ENCODE measurements around the gene NDUFS6. TPM values are rescaled to one million over a fixed set of nuclear protein-coding genes. Genes with fewer than 3 reads are reported as not detected.
A peak's percentile ranks its signal among the peaks of the same experiment; 100 is the strongest.

NDUFS6 gene
- total RNA-seq, 1 donor from 2014 or later = 37.8 TPM

DNA sequence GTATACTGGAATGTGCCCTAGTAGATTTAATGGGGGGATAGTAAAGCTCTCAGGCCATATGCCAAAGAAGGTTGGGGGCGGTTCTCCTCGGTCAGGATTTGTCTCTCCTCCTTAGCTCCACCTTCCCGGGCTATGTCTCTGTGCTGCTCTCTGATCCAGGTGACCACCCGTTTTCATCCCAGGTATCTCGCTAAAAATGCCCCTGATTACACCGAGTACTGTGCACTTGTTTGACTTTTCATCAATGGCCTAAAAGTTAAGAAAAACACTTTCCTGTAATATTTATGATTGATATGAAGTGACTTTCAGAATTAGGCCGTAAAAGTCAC lies 724 bp downstream of the NDUFS6 start:
- H3K27ac Mint-ChIP-seq = peak overlapping the region; percentile 93
- peak overlapping the region; percentile 90 for H3K4me3 Mint-ChIP-seq
- H3K27me3 Mint-ChIP-seq = no peaks in the 10 kb centered on the region
- H3K4me1 Mint-ChIP-seq = peaks cover 34% of the 10 kb centered on the region
- no peaks in the 10 kb centered on the region for H3K9me3 Mint-ChIP-seq
- DNase-seq = no peak
- intact Hi-C loops (cut with micrococcal nuclease) = loop anchor here (1.0 to 5.0 kb wide), 2 partner anchors 9 to 40 kb away; no protein-coding TSS in a partner anchor
- H3K36me3 Mint-ChIP-seq (ENCODE audit: low read depth) = peaks cover 62% of the 10 kb centered on the region

DNA sequence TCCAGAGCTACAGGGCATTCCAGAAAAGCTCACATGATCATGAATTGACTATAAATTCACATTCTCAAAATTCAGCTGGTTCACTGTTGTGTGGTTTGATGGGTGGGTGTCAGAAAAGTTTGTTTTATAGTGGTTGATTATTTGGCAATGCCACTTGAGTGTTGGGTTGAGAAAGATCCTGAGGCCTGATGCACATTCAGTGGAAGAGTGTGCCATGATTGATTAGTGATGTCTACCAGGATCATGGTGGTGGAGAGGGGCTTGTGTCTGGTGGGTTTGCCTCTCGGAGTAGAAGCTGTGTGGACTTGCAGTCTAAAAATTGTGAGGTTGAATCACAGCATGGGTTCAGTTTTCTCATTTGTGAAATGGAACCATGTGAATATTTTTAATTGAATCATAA lies 2.0 kb downstream of the NDUFS6 start:
- Mint-ChIP-seq H3K36me3 (ENCODE audit: low read depth) (peaks cover 62% of the 10 kb centered on the region), H3K27ac (peak overlapping the region; percentile 58), H3K4me3 (peak overlapping the region; percentile 90), H3K27me3 (no peaks in the 10 kb centered on the region), H3K9me3 (no peaks in the 10 kb centered on the region), H3K4me1 (peaks cover 32% of the 10 kb centered on the region)
- intact Hi-C loops (cut with micrococcal nuclease) = loop anchor here (5.0 kb wide), 1 partner anchor 41 kb away; no protein-coding TSS in a partner anchor
- DNase-seq = no peak

DNA sequence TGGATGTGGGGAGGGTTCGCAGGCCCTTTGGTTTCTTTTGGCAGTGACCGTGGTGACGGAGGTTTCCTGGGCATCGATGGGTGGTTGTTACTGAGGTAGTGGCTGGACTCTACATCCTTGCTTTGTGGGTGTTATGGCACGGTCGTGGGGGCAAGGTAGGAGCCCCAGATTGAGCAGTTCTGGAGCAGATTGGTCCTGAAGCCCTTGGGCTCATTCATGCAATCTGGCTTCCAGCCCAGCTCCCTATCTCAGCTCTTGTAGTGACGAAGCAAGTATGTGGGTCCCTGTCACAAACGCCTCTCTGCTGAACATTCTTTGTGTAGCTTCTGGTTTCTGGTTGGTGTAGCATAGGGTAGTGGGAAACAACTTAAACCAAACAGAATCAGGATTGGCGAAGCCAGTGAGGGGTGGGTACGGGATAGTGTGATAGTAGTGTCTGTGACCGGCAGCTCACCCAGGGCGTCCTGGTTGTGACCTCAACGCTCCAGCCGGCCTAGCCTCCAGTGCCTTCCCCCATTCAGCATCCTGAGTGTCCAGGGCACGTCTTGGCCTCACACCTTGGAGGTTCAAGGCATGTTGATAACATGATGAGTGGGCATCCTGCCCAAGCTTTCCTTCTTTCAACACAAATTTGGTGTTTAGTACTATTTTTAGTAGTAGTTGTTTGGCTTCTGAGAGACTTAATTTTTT lies 2.9 kb downstream of the NDUFS6 start:
- Mint-ChIP-seq H3K4me1 (peaks cover 33% of the 10 kb centered on the region), H3K36me3 (ENCODE audit: low read depth) (peaks cover 56% of the 10 kb centered on the region), H3K4me3 (peak overlapping the region; percentile 9), H3K9me3 (no peaks in the 10 kb centered on the region), H3K27me3 (no peaks in the 10 kb centered on the region), H3K27ac (no peak overlapping the region)
- no peak for DNase-seq
- intact Hi-C loops (cut with micrococcal nuclease) = loop anchor here (5.0 kb wide), 1 partner anchor 42 kb away; no protein-coding TSS in a partner anchor

GRCh38 chr5:1805326-1805725 lies 4.1 kb downstream of the NDUFS6 start:
- intact Hi-C loops (cut with micrococcal nuclease) = no loop called here
- H3K27ac Mint-ChIP-seq = no peak overlapping the region
- no peak for DNase-seq
- H3K27me3 Mint-ChIP-seq = no peaks in the 10 kb centered on the region
- H3K9me3 Mint-ChIP-seq = no peaks in the 10 kb centered on the region
- H3K4me3 Mint-ChIP-seq = no peak overlapping the region
- H3K4me1 Mint-ChIP-seq = peaks cover 34% of the 10 kb centered on the region
- H3K36me3 Mint-ChIP-seq (ENCODE audit: low read depth) = peaks cover 58% of the 10 kb centered on the region

DNA sequence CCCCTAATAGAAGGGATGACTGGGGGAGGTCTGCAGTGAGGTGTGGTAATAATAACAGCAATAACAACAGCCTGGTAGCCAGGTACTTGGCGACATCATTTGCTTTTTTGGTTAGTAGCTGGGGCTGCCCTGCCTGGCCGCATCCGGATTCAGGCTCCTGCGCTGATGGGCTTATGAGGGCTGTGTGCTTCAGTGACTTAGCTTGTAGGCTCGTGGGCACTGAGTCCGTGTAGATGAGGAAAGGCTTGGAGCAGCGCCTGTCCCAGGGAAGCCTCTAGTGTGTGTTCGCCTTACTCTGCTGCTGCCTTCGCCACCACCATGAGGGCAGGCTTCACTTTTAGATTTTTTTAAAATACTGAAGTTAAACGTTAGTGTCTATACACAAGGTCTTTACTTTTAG lies 4.5 kb downstream of the NDUFS6 start:
- intact Hi-C loops (cut with micrococcal nuclease) = no loop called here
- no peak overlapping the region for H3K27ac Mint-ChIP-seq
- H3K9me3 Mint-ChIP-seq = no peaks in the 10 kb centered on the region
- DNase-seq = no peak
- H3K4me3 Mint-ChIP-seq = no peak overlapping the region
- H3K4me1 Mint-ChIP-seq = peaks cover 31% of the 10 kb centered on the region
- H3K27me3 Mint-ChIP-seq = no peaks in the 10 kb centered on the region
- H3K36me3 Mint-ChIP-seq (ENCODE audit: low read depth) = peaks cover 60% of the 10 kb centered on the region

DNA sequence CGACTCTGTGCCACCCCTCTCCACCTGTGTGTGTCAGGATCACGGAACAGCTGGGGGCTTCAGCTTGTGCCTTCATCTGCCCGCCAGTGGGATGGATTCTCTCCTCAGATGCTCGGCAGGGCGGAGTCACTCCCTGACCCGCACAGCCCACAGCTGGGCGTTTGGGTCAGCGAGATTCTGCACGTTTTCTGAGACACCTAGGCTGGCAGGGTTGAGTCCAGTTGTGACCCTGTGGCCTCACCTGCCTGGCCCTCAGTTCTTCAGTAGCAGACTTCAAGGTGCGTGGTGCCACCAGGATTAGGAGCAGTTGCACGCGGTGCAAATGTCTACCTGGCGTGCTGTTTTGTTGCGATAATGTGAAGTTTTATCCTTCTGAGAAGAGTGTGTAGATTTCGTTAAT lies 5.0 kb downstream of the NDUFS6 start:
- no peak overlapping the region for H3K27ac Mint-ChIP-seq
- H3K9me3 Mint-ChIP-seq = no peaks in the 10 kb centered on the region
- DNase-seq = no peak
- H3K27me3 Mint-ChIP-seq = no peaks in the 10 kb centered on the region
- H3K4me3 Mint-ChIP-seq = no peak overlapping the region
- H3K36me3 Mint-ChIP-seq (ENCODE audit: low read depth) = peaks cover 63% of the 10 kb centered on the region
- intact Hi-C loops (cut with micrococcal nuclease) = no loop called here
- H3K4me1 Mint-ChIP-seq = peaks cover 31% of the 10 kb centered on the region

DNA sequence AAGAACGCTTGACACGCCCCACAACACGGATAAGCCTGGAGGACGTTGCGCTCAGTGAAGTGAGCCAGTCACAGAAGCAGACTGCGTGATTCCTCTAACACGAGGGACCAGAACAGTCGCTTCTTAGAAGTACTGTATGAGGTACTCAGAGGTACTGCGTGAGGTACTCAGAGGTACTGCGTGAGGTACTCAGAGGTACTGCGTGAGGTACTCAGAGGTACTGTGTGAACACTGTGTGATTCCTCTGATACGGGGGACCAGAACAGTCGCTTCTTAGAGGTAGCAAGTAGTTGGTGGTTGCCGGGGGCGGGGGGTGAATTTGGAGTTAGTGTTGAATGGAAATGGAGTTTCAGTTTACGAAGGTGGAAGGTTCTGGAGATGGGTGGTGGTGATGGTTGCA lies 5.8 kb downstream of the NDUFS6 start:
- intact Hi-C loops (cut with micrococcal nuclease) = no loop called here
- no peak for DNase-seq
- Mint-ChIP-seq H3K27me3 (no peaks in the 10 kb centered on the region), H3K9me3 (no peaks in the 10 kb centered on the region), H3K4me1 (peaks cover 30% of the 10 kb centered on the region), H3K27ac (no peak overlapping the region), H3K36me3 (ENCODE audit: low read depth) (peaks cover 69% of the 10 kb centered on the region), H3K4me3 (no peak overlapping the region)

DNA sequence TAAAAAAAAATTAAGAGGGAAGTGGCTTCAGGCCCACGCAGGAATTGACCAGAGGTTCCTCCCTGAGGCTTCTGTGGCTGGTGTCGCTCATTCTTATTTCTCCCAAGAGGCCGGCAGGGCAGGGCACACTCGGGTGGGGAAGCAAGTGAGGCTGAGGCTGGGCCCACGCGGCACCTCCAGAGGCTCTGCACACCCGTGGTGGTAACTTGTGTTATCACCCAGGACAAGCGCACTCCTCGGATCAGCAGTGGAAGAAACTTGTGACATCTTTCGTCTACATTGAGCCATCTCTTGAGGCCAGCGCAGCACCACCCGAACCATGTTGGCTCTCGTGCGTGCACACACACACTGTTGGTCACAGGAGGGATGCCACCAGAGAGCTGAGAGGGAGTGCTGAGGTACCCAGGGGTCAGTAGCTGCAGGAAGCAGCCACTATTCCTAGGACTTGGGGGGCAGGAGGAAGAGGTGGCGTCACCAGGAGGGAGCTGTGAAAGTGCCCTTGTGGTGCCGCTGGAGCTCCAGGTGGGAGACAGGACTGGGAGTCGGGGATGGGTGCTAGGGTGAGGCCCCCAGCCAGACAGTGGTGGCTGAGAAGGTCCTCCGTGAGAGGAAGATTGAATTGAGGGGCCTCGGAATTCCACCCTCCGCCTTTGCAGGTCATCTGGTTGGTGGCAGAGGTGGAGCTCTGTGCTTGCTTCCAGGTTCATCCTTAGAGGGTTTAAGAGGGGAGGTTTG lies 6.4 kb downstream of the NDUFS6 start:
- no peak overlapping the region for H3K27ac Mint-ChIP-seq
- intact Hi-C loops (cut with micrococcal nuclease) = no loop called here

DNA sequence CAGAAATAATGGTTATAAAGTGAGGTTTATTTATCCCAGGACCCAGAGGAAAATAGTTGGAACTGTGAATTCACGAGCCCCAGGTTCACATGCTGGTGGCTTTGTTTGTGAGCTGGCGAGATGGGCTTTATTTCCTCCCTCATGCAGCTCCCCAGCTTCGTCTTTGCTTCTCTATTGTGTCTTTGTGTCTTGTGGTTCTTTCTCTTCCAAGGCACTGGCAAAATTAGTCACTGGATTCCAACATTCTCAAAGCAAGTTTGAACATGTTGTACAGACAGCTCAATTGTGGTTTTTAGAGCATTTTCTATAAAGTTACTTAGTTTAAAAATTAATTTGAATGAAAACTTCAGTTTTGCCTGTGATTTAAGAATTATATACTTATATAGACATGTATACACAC lies 7.2 kb downstream of the NDUFS6 start:
- no peaks in the 10 kb centered on the region for H3K27me3 Mint-ChIP-seq
- peaks cover 18% of the 10 kb centered on the region for H3K4me1 Mint-ChIP-seq
- no peak for DNase-seq
- H3K9me3 Mint-ChIP-seq = no peaks in the 10 kb centered on the region
- intact Hi-C loops (cut with micrococcal nuclease) = no loop called here
- H3K36me3 Mint-ChIP-seq (ENCODE audit: low read depth) = peaks cover 62% of the 10 kb centered on the region
- H3K27ac Mint-ChIP-seq = no peak overlapping the region
- no peak overlapping the region for H3K4me3 Mint-ChIP-seq

More for the DNA sequence above, 6.4 kb downstream of the NDUFS6 start:
- Mint-ChIP-seq H3K4me1 (peaks cover 24% of the 10 kb centered on the region), H3K9me3 (no peaks in the 10 kb centered on the region), H3K36me3 (ENCODE audit: low read depth) (peaks cover 69% of the 10 kb centered on the region), H3K4me3 (no peak overlapping the region), H3K27me3 (no peaks in the 10 kb centered on the region)
- DNase-seq = no peak

GRCh38 chr5:1809416-1810035 lies 8.3 kb downstream of the NDUFS6 start:
- peaks cover 60% of the 10 kb centered on the region for H3K36me3 Mint-ChIP-seq (ENCODE audit: low read depth)
- no peak overlapping the region for H3K4me3 Mint-ChIP-seq
- no peak overlapping the region for H3K27ac Mint-ChIP-seq
- no peak for DNase-seq
- intact Hi-C loops (cut with micrococcal nuclease) = no loop called here
- no peaks in the 10 kb centered on the region for H3K27me3 Mint-ChIP-seq
- H3K9me3 Mint-ChIP-seq = no peaks in the 10 kb centered on the region
- peaks cover 12% of the 10 kb centered on the region for H3K4me1 Mint-ChIP-seq

DNA sequence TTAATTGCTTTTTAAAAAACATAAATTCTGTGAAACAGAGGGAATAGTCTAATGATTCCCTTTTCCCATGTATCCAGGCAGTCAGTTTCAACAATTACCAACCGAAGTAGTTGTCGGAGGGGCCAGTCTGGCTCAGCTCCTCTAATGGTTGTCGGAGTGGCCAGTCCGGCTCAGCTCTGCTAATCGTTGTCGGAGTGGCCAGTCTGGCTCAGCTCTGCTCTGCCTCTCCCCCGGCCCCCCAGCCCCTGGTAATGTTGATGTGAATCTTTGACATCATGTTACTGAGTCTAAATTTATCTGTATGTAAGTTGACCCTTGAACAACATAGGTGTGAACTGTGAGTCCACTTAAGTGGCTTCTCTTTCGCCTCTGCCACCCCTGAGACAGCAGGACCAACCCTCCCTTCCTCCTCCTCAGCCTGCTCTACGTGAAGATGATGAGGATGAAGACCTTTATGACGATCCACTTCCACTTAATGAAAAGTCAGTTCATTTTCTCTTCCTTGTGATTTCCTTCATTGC lies 9.4 kb downstream of the NDUFS6 start:
- intact Hi-C loops (cut with micrococcal nuclease) = no loop called here
- Mint-ChIP-seq H3K9me3 (no peaks in the 10 kb centered on the region), H3K27me3 (no peaks in the 10 kb centered on the region), H3K27ac (no peak overlapping the region), H3K4me3 (no peak overlapping the region), H3K4me1 (peaks cover 12% of the 10 kb centered on the region), H3K36me3 (ENCODE audit: low read depth) (peaks cover 60% of the 10 kb centered on the region)
- no peak for DNase-seq

DNA sequence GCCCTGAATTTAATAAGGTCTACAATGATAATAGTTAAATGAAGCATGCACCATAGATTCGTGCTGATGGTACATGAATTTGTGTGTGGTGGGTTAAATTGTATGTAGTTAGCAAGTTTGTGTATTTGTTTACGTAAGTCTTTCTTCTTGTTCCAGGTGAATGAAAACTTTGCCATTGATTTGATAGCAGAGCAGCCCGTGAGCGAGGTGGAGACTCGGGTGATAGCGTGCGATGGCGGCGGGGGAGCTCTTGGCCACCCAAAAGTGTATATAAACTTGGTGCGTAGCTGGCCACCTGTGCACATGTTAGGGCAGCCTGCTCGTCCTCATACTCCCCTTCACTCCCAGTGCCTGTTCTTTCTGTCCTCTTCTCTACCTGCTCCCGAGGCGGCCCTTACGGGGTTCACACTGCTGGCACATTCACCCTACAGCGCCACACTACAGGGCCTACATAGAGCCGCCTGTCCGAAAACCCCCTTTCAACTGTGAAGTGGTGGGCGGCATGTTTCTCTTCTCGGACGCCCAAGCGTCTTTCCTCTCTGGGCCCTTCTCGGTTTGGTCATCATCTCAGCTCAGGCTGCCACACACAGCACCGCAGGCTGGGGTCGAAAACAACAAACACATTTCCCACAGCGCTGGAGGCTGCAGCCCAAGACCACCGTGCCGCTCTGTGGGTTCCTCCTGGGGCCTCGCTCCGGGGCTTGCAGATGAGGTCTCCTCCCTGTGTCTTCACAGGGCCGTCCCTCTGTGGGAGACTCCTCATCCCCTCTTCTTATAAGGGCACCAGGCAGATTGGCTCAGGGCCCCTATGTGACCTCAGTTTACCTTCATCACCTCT lies 13.2 kb downstream of the NDUFS6 start:
- Mint-ChIP-seq H3K9me3 (no peaks in the 10 kb centered on the region), H3K4me1 (peaks cover 4% of the 10 kb centered on the region), H3K27ac (no peak overlapping the region), H3K27me3 (no peaks in the 10 kb centered on the region), H3K36me3 (ENCODE audit: low read depth) (peaks cover 64% of the 10 kb centered on the region), H3K4me3 (no peak overlapping the region)
- no peak for DNase-seq
- intact Hi-C loops (cut with micrococcal nuclease) = no loop called here

- intact Hi-C loops (cut with micrococcal nuclease) = no loop called here
- no peaks in the 10 kb centered on the region for H3K27me3 Mint-ChIP-seq
- H3K9me3 Mint-ChIP-seq = no peaks in the 10 kb centered on the region
- no peak overlapping the region for H3K27ac Mint-ChIP-seq
- H3K36me3 Mint-ChIP-seq (ENCODE audit: low read depth) = peaks cover 69% of the 10 kb centered on the region
- H3K4me1 Mint-ChIP-seq = peaks cover 3% of the 10 kb centered on the region
- DNase-seq = no peak
- H3K4me3 Mint-ChIP-seq = no peak overlapping the region
Observed at GRCh38 chr5:1815071-1815786, 14.0 kb downstream of the NDUFS6 start.
